ENCODE data around the gene JARID2.

The JARID2 gene

DNA sequence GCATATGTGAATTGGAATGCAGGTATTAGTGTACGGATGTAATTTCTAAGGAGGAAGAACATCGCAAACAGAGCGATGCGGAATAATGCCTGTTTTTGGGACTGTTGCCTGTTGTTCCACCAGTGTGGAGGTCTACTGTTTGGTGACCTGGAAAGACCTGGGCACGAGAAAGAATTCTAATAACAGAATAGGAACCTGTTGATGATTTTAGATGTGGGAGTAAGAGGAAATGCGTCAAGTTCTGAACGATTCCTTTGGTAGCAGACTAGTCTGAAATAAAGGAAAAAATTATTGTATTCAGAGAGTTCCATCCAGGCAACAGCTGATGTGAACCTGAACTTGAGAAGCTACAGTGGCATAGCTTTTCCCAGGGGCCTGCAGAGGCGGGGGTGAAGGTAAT is 224.9 kb downstream of the JARID2 start:
- no peak for DNase-seq (ENCODE audit: low read depth, low spot score)
- TF ChIP-seq, protein P1, sequence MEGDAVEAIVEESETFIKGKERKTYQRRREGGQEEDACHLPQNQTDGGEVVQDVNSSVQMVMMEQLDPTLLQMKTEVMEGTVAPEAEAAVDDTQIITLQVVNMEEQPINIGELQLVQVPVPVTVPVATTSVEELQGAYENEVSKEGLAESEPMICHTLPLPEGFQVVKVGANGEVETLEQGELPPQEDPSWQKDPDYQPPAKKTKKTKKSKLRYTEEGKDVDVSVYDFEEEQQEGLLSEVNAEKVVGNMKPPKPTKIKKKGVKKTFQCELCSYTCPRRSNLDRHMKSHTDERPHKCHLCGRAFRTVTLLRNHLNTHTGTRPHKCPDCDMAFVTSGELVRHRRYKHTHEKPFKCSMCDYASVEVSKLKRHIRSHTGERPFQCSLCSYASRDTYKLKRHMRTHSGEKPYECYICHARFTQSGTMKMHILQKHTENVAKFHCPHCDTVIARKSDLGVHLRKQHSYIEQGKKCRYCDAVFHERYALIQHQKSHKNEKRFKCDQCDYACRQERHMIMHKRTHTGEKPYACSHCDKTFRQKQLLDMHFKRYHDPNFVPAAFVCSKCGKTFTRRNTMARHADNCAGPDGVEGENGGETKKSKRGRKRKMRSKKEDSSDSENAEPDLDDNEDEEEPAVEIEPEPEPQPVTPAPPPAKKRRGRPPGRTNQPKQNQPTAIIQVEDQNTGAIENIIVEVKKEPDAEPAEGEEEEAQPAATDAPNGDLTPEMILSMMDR (IDR thresholded peaks at IDR 0.05; ENCODE audit: low read depth, low read length): no peak
- no peak overlapping the region for H3K4me3 ChIP-seq (ENCODE audit: low read depth, low read length)
- in situ Hi-C loops (cut with HindIII; ENCODE audit: low sequenced_read_pairs): no loop called here

DNA sequence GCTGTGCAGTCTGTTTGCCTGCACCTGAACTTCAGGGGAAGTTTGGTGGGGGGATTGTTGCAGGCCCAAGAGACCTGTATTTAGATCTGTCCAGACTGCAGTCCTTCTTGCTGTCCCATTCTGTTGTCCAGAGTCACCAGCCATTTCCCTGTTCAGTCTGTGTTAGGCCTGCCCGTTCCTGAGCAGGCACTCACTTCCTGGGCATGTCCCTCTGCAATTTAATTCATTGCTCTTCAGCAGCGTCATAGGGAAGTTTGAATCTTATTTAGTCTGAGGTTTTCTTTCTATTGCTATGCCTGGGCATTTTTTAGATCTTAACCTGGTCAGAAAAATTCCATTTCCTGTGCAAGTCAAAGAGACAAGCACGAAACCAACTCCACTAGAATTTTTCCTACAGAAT is 226.8 kb downstream of the JARID2 start:
- in situ Hi-C loops (cut with HindIII; ENCODE audit: low sequenced_read_pairs): no loop called here
- no peak for DNase-seq (ENCODE audit: low read depth, low spot score)
- TF ChIP-seq, protein P1 (IDR thresholded peaks at IDR 0.05; ENCODE audit: low read depth, low read length): no peak
- no peak overlapping the region for H3K4me3 ChIP-seq (ENCODE audit: low read depth, low read length)

DNA sequence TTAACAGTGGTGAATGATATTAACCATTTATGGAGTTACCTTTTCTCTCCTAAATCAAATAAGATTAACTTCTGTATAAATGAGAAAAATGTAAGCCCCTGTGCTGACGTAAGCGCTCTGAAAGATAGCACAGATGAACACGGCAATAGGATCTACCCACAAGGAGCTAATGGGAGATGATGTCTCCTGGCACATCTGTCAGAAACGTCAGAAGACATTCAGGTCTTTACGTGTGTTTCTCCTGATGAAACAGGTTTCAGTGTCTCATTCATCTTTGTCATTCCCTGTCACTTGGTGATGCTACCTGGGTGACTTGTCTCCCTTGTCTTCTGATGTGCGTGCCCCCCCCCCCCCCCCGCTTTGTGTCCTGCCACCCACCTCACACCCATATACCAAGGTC is 227.3 kb downstream of the JARID2 start:
- in situ Hi-C loops (cut with HindIII; ENCODE audit: low sequenced_read_pairs): no loop called here
- TF ChIP-seq, protein P1 (IDR thresholded peaks at IDR 0.05; ENCODE audit: low read depth, low read length): no peak
- no peak overlapping the region for H3K4me3 ChIP-seq (ENCODE audit: low read depth, low read length)
- DNase-seq (ENCODE audit: low read depth, low spot score): no peak

- DNase-seq (ENCODE audit: low read depth, low spot score): peak; percentile 92
- H3K4me3 ChIP-seq (ENCODE audit: low read depth, low read length): no peak overlapping the region
- in situ Hi-C loops (cut with HindIII; ENCODE audit: low sequenced_read_pairs): no loop called here
- TF ChIP-seq, protein P1 (IDR thresholded peaks at IDR 0.05; ENCODE audit: low read depth, low read length): no peak
Measured at GRCh38 chr6:15473741-15474161, 227.9 kb downstream of the JARID2 start.

DNA sequence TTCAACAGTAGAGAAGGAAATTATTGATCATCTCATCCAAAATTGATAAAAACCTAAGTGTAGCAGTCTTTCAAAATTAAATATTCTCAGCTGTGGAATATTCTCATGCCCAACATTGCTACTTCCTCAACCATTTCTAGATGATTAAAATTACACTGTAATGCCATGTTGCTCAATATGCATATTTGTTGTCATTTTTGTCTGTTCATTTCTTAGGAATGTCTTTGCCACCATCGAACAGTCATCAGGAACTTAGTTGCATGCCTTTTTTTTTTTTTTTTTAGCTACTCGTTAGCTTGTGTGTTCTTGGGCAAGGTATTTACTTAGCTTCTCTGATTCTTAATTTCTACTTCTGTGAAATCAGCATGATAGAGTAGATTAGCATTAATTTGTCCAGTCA is 228.3 kb downstream of the JARID2 start:
- in situ Hi-C loops (cut with HindIII; ENCODE audit: low sequenced_read_pairs): no loop called here
- H3K4me3 ChIP-seq (ENCODE audit: low read depth, low read length): no peak overlapping the region
- no peak for DNase-seq (ENCODE audit: low read depth, low spot score)
- TF ChIP-seq, protein P1 (IDR thresholded peaks at IDR 0.05; ENCODE audit: low read depth, low read length): no peak

- TF ChIP-seq, protein P1 (IDR thresholded peaks at IDR 0.05; ENCODE audit: low read depth, low read length): no peak
- DNase-seq (ENCODE audit: low read depth, low spot score): no peak
- in situ Hi-C loops (cut with HindIII; ENCODE audit: low sequenced_read_pairs): no loop called here
- no peak overlapping the region for H3K4me3 ChIP-seq (ENCODE audit: low read depth, low read length)
Measured at GRCh38 chr6:15475261-15475660, 229.4 kb downstream of the JARID2 start.

DNA sequence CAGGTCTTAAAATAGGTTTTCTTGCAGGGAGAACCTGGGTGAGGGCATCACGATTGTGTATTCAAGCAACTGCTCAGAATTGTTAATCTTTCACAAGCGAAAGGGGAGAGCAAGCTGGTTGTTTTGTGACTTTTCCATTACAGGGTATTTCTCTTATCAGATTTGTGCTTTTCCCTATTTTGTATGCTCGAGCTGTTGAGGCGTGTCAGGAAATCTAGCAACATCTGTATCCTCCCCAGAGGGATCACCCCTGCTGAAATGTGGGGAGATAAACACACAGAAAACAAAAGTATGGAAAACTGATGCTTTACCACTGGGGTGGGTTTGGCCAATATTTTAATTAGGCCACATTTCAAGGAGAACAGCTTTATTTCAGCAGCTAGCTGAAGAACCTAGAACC is 230.0 kb downstream of the JARID2 start:
- H3K4me3 ChIP-seq (ENCODE audit: low read depth, low read length): no peak overlapping the region
- no peak for DNase-seq (ENCODE audit: low read depth, low spot score)
- TF ChIP-seq, protein P1 (IDR thresholded peaks at IDR 0.05; ENCODE audit: low read depth, low read length): no peak
- in situ Hi-C loops (cut with HindIII; ENCODE audit: low sequenced_read_pairs): no loop called here
